ENCODE measurements around the gene KDM4D.

Gene KDM4D

GRCh38 chr11:95044010-95044409 is 70.5 kb downstream of the KDM4D start:
- H3K9me3 ChIP-seq (ENCODE audit: insufficient read depth, low read length) = no peaks in the 10 kb centered on the region
- no peaks in the 10 kb centered on the region for H3K27me3 ChIP-seq (ENCODE audit: low read length)
- no peak overlapping the region for H2AFZ ChIP-seq (ENCODE audit: low read depth, low read length, severe bottlenecking)
- H3F3A ChIP-seq (ENCODE audit: insufficient read depth) = no peaks in the 10 kb centered on the region
- H3K9me2 ChIP-seq (replicated peaks; ENCODE audit: insufficient read depth, low read length) = no peaks in the 10 kb centered on the region
- H3K36me3 ChIP-seq (ENCODE audit: low read length) = no peaks in the 10 kb centered on the region
- no peaks in the 10 kb centered on the region for H4K20me1 ChIP-seq (ENCODE audit: low read depth, low read length)
- no peak overlapping the region for H3K4me3 ChIP-seq (ENCODE audit: insufficient read depth, low read length, poor library complexity, severe bottlenecking)
- no peak overlapping the region for H3K9ac ChIP-seq (ENCODE audit: low read length)
- no peak overlapping the region for H3K27ac ChIP-seq (ENCODE audit: low read depth, low read length)
- TF ChIP-seq EZH2phosphoT487 (conservative IDR thresholded peaks at IDR 0.05; ENCODE audit: low read length) (no peak), CTCF (IDR thresholded peaks at IDR 0.05; ENCODE audit: insufficient read depth, low read length, poor library complexity, severe bottlenecking) (no peak)
- no peak overlapping the region for H3K4me2 ChIP-seq (ENCODE audit: low read depth, low read length, poor library complexity, severe bottlenecking)
- H3K79me2 ChIP-seq (ENCODE audit: insufficient read depth, low read length) = no peaks in the 10 kb centered on the region

GRCh38 chr11:95045812-95046211 is 72.3 kb downstream of the KDM4D start:
- TF ChIP-seq EZH2phosphoT487 (conservative IDR thresholded peaks at IDR 0.05; ENCODE audit: low read length) (no peak), CTCF (IDR thresholded peaks at IDR 0.05; ENCODE audit: insufficient read depth, low read length, poor library complexity, severe bottlenecking) (no peak)
- no peak overlapping the region for H3K9ac ChIP-seq (ENCODE audit: low read length)
- H3K4me3 ChIP-seq (ENCODE audit: insufficient read depth, low read length, poor library complexity, severe bottlenecking) = no peak overlapping the region
- H3K27me3 ChIP-seq (ENCODE audit: low read length) = no peaks in the 10 kb centered on the region
- no peak overlapping the region for H3K4me2 ChIP-seq (ENCODE audit: low read depth, low read length, poor library complexity, severe bottlenecking)
- H3K79me2 ChIP-seq (ENCODE audit: insufficient read depth, low read length) = no peaks in the 10 kb centered on the region
- no peaks in the 10 kb centered on the region for H3K9me3 ChIP-seq (ENCODE audit: insufficient read depth, low read length)
- no peak overlapping the region for H2AFZ ChIP-seq (ENCODE audit: low read depth, low read length, severe bottlenecking)
- no peak overlapping the region for H3K27ac ChIP-seq (ENCODE audit: low read depth, low read length)
- no peaks in the 10 kb centered on the region for H3K9me2 ChIP-seq (replicated peaks; ENCODE audit: insufficient read depth, low read length)
- H4K20me1 ChIP-seq (ENCODE audit: low read depth, low read length) = no peaks in the 10 kb centered on the region
- H3F3A ChIP-seq (ENCODE audit: insufficient read depth) = no peaks in the 10 kb centered on the region
- no peaks in the 10 kb centered on the region for H3K36me3 ChIP-seq (ENCODE audit: low read length)

All from SU-DHL-6 (cell line).